GDM1 (cell line): ENCODE results near the gene GALNT2.

Source experiments
- DNase-seq: peaks from one replicate; lab custom pipeline; 2025; lab: John Stamatoyannopoulos, UW

The GALNT2 gene

DNA sequence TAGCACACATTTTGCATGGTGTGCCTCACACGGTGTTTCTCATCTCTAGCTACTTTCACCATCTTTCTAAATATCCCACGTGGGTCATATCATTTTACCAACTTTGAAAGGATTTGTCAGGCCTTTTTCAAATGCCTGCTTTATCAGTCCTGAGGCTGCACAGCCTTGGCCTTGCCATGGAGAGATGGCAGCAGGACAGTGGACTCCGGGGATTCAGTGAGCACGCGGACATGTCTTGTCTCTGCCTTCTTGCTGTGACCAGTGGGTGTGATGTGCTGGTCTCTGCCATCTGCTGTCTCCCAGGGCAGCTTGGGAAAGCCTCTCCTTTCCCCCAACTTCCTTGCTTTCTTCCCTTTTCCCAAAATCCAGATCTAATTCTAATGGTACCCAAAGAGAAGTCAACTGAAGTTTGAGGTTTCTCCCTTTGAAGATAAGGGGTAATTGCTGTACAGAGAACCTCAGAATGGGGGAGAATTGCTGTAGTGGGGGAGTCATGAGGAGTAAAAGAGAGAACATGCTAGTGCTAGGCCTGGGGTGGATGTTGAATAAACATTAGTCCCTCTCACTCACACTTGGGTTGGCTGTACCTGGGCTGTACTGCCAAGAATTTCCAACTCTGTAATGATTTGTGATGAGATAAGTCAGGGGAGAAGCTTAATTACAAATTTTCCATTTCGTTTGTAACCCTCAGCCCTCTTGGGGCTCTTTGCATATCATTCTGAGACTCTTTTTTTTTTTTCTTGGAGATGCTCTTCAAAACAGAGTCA is 99.5 kb downstream of the GALNT2 start:
- DNase-seq = no peak

- DNase-seq = peak; percentile 65
Measured at GRCh38 chr1:230167419-230167852, 100.4 kb downstream of the GALNT2 start.

DNA sequence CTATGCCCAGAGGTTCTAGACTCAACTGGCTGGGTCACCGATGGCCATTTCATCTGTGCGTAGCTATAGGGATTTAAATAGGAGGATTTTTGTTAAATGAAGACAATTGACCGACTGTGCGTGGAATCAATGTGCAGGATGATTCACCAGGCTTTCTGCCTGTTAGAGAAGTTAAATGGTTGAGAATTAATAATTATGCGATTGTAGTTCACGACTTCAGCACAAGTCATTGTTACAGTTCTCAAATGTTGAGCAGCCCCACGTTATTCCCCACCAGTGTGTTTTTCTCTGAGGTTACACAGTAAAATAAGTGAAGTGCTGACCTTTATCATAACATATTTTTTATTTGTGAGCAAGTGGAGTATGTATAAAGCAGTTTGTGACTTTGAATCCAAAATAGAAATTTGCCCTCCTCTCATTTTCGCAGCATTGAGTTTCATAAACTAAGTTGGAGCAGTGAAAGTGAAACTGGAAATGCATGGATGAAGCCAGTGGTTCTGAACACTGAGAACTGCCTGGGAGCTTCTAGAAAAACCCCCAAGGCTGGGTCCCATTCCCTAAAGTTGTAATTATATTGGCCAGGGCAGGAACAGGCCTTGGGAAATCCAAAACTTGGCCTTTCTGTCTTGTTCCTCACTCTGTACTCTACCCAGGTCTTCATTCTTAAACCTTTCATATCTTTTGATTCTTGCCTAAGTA is 102.6 kb downstream of the GALNT2 start:
- DNase-seq = no peak

DNA sequence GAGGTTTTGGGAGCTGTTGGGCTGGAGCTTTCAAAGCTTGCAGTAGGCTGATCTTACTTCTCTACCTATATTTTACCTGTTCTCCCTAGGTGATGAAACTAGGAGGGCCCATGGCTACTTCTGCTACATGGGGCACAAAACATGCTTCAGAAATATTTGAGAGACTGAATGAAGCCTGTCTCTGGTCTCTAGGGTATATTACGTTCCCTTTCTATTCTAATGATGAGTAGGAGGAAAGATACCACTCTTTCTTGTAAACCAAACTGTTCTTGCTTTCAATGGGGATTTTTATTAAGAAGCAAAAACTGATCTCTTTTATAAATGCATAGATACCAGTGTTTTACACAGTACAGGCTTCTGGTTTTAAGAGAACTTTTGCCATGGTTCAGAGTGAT is 103.1 kb downstream of the GALNT2 start:
- DNase-seq = no peak

GRCh38 chr1:230170622-230171021 is 103.6 kb downstream of the GALNT2 start:
- no peak for DNase-seq

GRCh38 chr1:230171356-230172015 is 104.4 kb downstream of the GALNT2 start:
- DNase-seq = no peak

- DNase-seq = no peak
Measured at GRCh38 chr1:230172016-230172537, 105.0 kb downstream of the GALNT2 start.

- DNase-seq = no peak
Measured at GRCh38 chr1:230173187-230173975, 106.3 kb downstream of the GALNT2 start.

DNA sequence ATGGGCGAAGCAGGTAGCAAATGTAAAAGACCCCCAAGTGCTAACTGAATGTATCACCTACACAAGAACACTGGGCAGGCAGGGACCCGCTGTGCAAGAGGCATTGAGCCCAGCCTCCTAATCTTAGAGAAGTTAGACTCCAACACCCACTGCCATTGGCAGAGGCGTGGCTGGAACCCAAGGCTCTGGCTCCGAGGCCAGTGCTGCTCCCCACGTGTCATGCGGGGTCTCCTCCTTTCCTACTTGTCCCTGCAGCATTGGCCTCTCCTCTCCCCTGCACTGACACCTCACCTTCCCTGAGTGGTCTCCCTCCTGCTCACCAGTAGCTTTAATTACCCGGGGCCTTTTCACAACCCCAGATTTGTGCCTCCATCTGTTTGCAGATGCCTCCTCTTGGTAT is 107.0 kb downstream of the GALNT2 start:
- DNase-seq = no peak

DNA sequence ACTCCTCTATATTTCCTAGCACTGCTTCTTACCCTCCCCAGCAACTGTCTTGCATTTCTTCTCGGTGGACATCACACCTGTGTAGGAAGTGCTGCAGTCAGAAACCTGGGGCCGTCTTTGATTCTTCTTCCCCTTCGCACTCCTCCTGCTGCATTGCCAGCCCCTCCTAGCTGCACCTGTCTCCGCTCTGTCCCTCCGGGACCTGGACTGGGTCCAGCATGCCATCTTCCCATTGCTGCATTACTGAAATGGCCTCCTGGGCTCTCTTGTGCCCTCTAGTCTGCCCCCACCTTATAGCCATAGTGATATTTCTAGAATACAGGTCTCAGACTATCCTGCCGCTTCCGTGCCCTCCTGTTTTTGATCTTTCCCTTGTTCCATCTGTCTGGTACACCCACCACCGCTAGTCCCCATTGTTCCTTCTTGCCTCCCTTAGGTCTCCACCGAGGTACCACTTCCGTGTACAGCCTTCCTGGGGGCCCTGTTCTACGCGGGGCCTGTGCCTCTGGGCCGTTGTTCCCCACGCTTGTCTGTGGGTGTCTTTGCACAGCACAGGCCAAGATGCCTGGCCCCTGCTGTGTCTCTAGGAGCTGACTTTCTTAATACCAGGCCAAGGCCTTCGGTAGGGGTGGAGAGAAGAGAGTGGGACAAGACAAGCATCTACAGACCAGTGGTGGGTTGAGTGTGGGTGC is 107.6 kb downstream of the GALNT2 start:
- no peak for DNase-seq

- no peak for DNase-seq
Measured at GRCh38 chr1:230175163-230175747, 108.2 kb downstream of the GALNT2 start.

- DNase-seq = no peak
Measured at GRCh38 chr1:230175839-230176238, 108.8 kb downstream of the GALNT2 start.

DNA sequence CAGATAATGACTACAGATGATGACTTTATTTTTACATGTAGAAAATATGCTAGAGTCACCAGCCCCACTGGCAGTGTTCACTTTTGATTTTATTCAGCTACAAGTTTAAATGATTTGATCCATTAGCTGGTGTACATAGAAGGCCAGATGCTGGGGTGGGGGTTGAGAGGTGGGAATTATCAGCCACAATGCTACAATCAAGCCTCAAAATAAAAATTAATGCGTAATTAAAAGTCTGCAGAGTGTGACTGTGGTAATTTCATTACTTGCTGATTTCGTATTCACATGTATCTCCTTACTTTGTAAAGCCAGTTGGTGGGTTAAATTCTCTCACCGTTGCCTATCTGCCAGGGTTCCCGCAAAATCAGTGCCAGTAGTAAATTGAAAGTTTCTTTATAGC is 109.3 kb downstream of the GALNT2 start:
- no peak for DNase-seq

DNA sequence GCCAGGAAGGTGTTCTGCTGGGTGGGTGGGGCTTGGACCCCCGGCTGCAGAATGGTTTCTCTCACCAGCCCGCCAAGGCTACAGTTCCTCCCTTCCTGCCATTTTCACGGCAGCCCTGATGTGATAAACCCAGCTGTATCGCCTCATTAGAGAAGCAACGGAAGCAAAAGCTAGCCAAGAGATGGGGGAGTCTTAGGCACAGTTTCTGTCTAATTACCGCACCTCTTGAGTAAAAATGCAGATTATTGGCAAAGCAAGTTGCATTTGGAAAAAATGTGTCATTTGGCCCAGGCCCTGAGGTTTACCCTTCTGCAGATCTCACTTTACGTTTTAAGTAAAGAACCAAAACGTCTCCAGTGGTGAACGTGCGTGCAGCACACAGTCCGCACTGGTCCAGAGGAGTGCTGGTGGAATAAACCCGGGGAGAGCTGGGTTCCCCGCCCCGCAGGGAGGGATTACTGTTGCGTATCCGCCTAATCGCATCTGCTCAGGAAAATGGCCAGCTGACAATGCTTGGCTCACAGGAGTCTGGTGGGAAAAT is 109.9 kb downstream of the GALNT2 start:
- no peak for DNase-seq

GRCh38 chr1:230179249-230179648 is 112.2 kb downstream of the GALNT2 start:
- DNase-seq = no peak

DNA sequence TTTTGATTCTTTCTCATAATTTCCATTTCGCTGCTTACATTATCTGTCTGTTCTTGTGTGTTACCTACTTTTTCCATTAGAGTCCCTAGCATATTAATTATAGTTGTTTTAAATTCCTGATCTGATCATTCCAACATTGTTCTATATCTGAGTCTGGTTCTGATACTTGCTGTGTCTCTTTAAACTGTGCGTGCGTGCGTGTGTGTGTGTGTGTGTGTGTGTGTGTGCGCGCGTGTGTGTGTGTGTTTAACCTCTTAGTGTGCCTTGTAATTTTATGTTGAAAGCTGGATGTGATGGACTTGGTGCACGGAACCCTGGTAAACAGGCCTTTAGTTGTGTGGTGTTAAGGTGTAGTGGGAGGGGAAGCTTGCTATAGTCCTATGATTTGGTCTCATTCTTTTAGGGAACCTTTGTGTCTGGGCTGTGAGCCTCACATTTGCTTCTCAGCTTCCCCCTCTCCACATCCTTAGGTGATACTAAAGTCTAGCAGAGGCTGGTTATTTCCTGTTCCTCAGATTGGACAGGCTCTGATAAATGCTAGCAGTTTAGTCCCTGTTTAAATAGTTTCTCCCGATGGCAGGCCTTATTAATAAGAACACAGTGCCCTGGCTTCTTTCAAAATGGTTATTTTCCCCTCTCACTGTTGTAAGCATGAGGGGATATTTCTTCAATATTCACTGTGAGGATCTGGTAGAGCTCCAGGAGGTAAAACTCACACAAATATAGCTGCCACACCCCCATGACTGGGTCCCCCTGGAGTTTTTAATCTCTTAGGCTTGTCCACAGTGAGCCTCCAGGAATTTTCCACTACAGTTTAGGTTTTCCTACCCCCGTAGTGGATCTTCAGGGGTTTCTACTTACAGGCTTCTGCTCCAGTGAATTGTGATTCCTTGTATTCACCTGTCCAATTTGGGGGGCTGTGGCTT is 118.3 kb downstream of the GALNT2 start:
- DNase-seq = peak; percentile 67

DNA sequence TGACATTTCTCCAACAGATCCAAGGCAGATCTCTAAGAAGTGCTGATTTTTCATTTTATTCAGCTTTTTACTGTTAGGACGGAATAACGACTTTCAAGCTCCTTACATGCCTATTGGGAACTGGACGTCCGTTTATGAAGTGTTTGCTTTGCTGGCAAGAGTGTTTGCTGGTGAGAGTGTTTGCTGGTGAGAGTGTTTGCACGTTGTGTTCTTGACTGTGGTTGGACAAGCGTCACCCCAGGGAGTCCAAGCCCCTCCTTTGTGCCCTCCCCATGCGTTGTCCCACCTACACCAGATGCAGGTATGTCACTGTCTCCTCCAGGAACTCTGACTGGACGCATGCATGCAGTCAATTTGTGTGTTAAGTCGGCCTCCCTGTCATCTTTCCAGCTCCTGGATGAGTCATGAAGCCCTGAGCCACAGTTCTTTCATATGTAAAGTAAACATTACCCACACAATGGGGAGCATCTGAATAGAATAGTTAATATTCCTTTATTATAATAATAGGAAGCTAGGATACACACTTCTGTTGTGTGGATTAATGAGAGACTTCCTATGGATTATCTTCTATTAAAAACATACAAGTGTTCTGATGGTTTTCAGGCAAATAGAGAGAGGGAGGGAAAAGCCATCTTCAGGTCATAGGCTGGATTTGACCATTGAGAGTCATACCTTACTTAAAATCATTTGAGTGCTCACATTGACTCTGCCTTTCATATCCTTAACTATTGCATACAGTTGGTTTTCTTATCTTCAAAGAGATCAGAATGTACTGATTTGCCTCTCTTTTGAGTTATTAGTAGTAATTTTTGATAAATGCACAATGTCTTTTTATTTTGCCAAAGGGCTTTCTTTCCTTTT is 119.2 kb downstream of the GALNT2 start:
- DNase-seq = no peak

- DNase-seq = peak; percentile 90
Measured at GRCh38 chr1:230186874-230187273, 119.8 kb downstream of the GALNT2 start.

- DNase-seq = no peak
Measured at GRCh38 chr1:230187290-230187689, 120.3 kb downstream of the GALNT2 start.
